GM19240 (cell line): ENCODE data around the gene TLE2.
A peak's percentile ranks its signal among the peaks of the same experiment; 100 is the strongest.
"Not testable (repeated sequence)": the region's sequence is repeated elsewhere in the genome, so short reads cannot be mapped to it uniquely, and the experiment has no call there.

Experiments used
- DNase-seq: peaks from one replicate; pipeline ENCODE4 v3.0.0; 2011; ENCODE audit warnings: low spot score; ENCODE audit not compliant: insufficient read length

TLE2 gene

DNA sequence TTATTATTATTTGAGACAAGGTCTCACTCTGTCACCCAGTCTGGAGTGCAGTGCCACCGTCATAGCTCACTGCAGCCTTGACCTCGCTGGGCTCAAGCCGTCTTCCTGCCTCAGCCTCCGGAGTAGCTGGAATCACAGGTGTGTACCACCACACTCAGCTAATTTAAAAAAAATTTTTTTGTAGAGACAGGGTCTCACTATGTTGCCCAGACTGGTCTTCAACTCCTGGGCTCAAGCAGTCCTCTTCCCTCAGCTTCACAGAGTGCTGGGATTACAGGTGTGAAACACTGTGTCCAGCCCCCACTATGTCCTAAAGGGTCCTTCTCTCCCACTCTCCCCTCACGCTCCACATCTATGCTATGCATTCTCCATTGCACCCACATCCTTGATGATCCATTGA lies 9.1 kb upstream of the TLE2 start:
- DNase-seq = no peak

- not testable (repeated sequence) for DNase-seq
Measured at GRCh38 chr19:3036977-3037544, 8.0 kb upstream of the TLE2 start.

DNA sequence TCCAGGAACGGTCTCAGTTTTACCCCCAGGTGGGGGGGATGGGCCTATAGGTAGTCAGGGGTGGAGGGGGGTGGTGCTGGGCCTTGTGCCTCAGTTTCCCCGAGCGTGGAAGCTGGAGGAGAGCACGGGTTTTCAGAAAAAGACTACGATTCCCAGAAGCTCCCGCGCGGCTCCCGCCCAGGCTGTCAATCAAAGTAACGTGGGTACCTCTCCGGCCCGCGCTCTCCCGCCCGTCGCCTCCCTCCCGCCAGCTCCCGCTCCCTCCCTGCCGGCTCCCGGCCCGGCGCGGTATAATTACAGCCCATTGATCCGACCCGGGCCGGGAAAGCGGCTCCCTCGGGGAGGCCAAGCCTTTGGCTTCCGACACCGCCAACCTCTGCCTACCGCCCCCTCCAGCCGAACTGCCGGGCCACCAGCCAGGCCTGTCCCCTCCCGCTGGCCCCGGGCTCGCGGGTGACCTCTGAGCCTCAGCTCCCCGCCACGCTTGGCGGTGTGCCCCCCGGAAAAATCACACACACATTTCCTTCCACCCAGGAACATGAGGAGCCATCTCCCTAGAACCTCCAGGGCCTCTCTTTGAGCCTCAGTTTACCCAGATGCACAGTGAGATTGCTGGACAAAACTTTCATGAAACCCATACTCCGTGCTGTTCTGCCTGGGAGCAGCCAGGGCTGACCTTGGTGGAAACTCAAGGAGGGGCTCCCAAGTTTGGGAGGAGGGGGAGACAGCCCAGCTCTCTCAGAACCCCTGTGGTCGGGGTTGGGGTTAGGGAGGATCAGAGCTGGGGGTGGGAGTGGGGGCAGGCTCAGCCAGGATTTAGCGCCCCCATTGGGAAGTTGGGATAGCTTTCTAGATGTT lies 7.3 kb upstream of the TLE2 start:
- peak; percentile 75 for DNase-seq

- DNase-seq = peak; percentile 100
Measured at GRCh38 chr19:3035542-3036118, 6.5 kb upstream of the TLE2 start.

DNA sequence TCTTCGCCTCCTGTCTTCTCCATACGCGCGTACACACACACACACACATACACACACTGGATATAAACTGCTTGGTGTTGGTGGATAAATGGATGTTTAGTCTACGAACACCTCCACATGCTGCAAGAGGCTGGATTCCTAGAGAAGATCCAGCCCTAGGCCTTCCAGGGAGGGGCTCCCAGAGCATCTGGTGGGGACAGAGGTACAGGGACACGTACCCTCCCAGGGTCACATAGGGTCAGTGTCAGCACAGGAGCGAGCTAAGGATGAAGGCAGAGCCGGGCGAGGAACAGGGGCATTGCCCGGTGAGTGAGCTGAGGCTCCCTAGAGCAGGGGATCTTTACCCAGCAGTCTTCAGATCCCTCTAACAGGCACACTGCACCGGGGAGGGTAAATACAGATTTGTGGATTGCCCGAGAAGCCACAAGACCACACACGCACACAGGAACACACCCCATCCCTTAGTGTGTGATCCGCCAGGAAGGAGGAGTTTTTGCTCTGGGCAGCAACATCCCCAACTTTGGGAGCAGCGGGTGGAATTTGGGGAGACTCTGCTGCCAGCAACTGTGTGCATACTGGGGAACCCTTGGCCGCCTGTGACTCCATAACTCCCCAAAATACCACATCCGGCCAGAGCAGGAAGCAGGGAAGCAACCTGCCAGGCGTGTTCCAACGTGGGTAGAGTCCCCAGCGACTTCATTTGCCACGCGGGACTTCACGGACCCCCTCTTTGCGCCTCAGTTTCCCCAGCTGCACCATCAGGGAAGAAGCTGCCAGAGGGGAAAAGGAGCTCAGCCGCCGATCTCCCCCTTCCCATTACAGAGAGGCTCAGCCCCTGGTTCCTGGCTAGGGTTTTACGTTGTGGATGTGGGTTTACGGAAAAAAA lies 5.8 kb upstream of the TLE2 start:
- DNase-seq = no peak

DNA sequence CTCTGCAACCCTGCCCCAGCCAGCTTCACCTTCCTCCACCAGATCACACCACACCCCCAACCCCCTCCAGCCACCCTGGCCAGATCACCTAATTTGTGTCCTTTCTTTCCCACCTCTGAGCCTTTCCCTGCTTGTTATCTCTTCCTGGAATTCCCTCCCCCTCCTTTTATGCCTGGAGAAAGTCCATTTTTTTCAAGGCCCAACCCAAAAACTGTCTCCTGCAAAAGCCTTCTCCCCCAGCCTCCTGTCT lies 5.3 kb upstream of the TLE2 start:
- DNase-seq = no peak

DNA sequence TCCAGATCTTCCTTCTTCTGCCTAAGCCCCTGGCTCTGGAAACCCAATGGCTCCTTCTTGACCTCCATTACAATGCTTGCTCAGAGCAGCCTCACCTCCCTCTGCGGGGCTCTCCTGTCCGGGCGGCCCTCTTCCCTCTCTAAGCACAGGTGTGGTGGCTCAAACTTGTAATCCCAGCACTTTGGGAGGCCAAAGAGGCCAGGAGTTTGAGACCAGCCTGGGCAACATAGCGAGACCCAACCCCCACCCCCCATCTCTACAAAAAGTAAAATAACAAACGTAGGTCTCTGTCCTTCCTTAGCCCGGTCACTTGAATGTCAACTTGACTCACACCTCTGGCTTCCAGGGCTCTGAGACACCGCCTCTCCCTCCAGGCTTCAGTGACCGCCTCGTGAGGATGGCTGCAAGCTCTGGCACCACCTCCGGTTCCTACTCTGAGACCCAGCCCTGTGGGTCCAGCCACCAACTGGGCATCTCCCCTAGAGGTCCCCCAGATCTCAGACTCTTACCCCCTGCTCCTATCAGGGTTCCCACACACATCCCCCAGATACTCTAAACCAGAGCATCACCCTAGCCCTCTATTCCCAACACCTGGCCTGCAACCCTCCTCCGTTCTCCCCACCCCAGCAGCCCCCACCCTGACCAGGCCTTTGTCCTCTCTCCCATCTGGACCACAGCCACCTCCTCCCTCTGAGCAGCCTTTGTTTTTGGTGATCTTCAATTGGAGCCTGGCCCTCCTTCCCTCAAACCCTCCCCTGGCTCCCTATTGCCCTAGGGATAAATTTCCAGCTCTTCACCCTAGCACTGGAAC lies 4.7 kb upstream of the TLE2 start:
- DNase-seq = no peak

DNA sequence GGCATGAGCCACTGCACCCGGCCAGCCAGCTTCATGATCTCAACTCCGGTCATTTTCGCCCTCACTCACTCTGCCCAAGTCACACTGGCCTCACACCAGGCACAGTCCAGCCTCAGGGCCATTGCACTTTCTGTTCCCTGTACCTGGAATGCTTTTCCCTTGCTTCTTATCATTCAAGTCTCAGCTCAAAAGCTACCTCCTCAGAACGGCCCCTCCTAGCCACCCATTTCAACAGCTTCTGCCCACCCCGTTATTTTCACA lies 2.5 kb upstream of the TLE2 start:
- DNase-seq = no peak

- no peak for DNase-seq
Measured at GRCh38 chr19:3028305-3029064, 595 bp downstream of the TLE2 start.

DNA sequence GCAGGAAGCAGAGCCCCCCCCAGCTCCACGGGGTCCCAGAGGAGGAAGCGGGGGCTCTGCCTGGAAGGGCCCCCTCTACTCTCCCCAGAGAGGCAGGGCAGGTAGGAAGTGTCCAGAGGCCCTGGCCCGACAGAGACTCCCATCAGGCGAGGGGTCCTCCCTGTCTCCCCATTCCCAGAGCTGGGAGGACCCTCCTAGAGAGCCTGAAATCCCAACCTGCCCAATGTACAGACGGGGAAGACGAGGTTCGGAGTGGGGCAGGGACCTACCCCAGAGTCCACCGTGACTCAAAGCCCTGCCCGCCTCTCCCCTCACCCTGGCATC lies 1.1 kb downstream of the TLE2 start:
- no peak for DNase-seq

DNA sequence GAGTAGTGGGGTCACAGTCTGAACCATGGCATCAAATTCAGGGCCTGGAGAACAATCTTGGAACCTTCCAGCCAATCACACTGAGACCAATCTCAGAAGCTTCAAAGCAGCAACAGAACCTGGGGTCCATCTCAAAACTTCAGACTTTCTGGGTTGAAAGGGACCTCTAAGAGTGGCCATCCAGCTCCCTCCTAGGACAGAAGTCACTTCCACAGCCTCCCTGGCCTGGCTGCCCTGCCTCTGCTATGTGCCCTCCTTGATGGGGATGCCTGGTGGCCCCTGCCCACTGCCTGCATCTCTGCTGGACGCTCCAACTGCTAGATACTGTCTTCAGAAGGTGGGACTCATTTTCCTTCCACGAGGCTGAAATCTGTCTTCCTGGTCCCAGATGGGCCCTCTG lies 1.8 kb downstream of the TLE2 start:
- DNase-seq = no peak

- DNase-seq = no peak
Measured at GRCh38 chr19:3026768-3027167, 2.3 kb downstream of the TLE2 start.

DNA sequence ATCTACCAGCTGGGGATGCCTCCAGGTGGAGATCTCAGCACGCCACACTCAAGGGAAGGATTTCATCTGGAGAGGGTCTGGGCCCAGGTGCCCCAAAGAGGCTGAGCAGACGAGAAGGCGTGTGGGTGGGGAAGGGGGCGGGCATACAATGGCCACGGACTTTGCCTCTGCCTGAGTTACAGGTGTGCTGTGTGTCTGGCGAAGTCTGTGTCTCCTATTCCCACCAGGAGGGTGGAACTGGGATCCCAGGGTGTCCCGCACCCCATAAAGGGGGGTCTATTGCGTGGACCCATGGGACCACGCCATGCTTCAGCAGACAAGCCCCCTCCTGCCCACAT lies 3.6 kb downstream of the TLE2 start:
- DNase-seq = no peak

DNA sequence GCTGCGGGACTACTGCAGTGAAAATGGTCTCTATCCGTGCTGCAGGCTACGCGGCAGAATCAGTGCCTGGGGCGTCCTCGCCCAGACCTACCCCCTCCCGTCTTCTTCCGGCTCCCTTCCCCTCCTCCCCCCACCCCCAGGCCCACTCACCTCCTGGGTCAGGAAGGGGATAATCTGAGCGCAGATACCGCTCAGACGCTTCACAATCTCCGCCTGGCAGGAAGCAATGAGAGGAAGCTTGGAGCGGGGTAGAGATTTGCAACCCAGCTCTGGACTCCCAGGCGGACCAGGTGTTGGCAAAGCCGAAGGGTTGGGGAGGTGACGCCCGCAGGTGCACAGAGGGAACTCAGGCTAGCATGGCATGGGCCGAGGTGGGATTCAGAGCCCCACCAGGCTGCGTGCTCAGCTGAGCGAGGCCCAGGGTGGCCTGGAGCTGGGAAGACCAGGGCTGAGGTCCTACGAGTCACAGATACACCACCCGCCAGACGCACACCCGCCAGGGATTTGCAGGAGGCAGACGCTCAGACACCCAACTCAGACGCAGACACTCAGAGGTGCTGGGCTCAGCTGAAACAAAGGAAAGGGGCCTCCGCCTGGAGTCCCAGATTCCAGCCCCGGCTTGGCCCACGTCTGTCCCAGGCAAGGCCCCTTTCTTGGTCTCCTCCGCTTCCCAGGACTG lies 4.1 kb downstream of the TLE2 start:
- DNase-seq = no peak

GRCh38 chr19:3024509-3024869 lies 4.6 kb downstream of the TLE2 start:
- DNase-seq = no peak

DNA sequence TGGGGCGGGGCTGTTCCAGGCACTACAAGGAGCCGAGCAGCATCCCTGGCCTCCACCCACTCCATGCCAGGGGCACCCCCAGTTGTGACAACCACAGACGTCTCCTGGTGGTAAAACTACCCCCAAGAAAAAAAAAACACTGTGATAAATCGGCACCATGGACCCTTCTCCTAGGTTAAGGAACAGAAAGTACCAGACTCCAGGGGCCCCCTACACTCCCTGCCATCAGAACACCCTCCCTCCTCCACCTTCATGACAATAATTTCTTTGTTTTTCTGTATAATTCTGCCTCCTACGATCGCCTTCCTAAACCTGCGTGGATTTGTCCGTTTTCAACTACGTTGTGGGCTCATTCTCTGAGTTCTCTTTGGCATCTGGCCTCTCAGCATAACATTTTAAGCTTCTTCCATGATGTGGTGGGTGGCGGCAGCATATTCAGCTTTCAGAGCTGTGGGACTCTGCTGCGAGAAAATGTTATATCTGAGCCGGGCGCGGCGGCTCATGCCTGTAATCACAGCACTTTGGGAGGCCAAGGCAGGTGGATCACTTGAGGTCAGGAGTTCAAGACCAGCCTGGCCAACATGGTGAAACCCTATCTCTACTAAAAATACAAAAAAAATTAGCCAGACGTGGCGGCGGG lies 8.6 kb downstream of the TLE2 start:
- no peak for DNase-seq

DNA sequence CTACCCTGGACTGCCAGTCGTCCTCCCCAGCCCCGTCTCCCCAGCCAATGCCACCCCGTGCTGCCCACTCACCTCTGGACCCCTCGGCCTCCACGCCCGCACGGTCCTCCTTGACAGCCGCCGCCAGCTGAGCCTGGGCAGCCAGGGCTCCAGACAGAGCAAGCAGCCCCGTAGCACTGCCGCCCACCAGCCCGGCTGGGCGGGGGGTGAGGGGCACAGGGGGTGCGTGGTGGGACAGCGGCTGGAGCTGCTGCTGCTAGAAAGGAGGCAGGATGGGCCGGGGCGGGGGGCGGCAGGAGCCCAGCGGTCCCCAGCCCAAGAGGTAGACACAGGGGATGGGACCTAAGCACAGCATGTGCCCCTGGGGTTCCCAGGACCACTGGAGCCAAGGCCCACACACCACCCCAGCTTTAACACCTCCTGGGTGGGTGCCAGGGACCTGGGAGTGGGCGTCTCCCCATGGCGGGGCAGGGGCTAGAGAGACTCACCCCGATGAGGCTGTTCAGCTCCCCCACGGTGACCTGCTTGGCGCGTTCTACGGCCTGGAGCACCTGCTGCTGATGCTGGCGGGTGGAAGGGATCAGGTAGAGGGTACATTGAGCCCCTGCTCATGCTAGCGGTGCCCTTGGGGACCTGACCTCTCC lies 9.7 kb downstream of the TLE2 start:
- no peak for DNase-seq

GRCh38 chr19:3017923-3018322 lies 11.2 kb downstream of the TLE2 start:
- DNase-seq = no peak
